Astrocyte (in vitro differentiated cells and primary cell): ENCODE data around the gene UMODL1.

Source experiments
- CTCF ChIP-seq: IDR thresholded peaks from 2 replicates; pipeline ENCODE4 v1.5.1; 2011; ENCODE audit warnings: low read depth, mild to moderate bottlenecking, inconsistent platforms, low read length, moderate library complexity; ENCODE audit not compliant: insufficient read depth
- EZH2 ChIP-seq: IDR thresholded peaks from 2 replicates; pipeline ENCODE4 v1.6.1; 2012; ENCODE audit warnings: mild to moderate bottlenecking, low read length, inconsistent platforms; ENCODE audit not compliant: insufficient read depth

GRCh38 chr21:42125571-42126544, 54.7 kb downstream of the UMODL1 start:
- no peak for TF ChIP-seq CTCF
- no peak for TF ChIP-seq EZH2
